Activated CD4-positive, CD25-positive, alpha-beta regulatory T cell treated with anti-CD3 and anti-CD28 coated beads, Interleukin-2, amount 50 U/mL, for 16 hours (primary cell): Measurements from ENCODE around the gene SBK1.
"Not testable (repeated sequence)": the region's sequence is repeated elsewhere in the genome, so short reads cannot be mapped to it uniquely, and the experiment has no call there.

ENCODE experiments used
- DNase-seq: peaks from one replicate; pipeline ENCODE4 v3.0.0-alpha.2; 2020; ENCODE audit warnings: low read depth, low spot score

The SBK1 gene

GRCh38 chr16:28335678-28336077, 43.4 kb downstream of the SBK1 start:
- DNase-seq: not testable (repeated sequence)

GRCh38 chr16:28336940-28337710, 44.8 kb downstream of the SBK1 start:
- DNase-seq: not testable (repeated sequence)

DNA sequence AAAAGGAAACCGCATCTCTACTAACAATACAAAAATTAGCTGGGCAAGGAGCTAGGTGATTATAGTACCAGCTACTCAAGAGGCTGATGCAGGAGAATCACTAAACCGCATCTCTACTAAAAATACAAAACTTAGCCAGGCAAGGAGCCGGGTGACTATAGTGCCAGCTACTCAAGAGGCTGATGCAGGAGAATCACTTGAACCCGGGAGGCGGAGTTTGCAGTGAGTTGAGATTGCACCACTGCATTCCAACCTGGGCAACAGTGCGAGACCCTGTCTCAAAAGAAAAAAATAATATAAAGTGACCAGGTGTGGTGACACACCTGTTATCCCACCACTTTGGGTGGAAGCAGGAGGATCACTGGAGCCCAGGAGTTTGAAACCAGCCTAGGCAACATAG, 45.9 kb downstream of the SBK1 start:
- not testable (repeated sequence) for DNase-seq

DNA sequence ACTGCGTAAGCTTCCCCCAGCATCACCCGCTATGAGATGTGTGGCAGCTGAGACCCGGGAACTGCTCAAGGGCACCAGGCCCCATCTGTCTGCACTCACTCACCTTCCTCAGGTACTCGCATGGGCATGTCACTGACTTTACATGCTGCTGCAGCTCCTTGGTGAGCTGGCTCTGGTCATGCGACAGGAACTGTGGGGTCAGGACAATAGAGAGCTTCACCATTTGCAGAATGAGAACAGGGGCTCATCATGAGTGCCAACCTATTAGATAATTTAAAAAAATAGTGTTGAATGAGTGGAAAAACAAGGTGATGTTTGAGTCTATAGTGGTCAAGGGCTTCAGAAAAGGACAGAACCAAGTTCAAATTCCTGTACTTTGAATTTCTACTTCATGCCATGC, 70.3 kb downstream of the SBK1 start:
- not testable (repeated sequence) for DNase-seq

DNA sequence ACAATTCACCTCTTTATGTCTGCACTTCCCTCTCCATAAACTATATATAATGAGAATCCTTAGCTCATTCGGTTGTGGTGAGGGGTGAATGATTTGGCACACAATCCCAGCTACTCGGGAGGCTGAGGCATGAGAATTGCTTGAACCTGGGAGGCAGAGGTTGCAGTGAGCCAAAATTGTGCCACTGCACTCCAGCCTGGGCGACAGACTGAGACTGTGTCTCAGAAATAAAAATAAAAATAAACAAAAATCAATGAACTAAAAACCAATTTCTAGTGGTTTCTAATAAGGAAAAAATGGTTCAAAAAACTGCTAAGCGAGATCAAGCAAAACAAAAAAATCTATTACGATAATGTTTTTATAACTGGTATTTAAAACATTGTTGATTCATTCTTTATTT, 71.1 kb downstream of the SBK1 start, which contains the start of gene NPIPB6:
TSS of gene NPIPB6 (minus strand) at position 101 of the 400 bp plus-strand sequence. CDS start 686 bp downstream, outside the sequence.
- not testable (repeated sequence) for DNase-seq

DNA sequence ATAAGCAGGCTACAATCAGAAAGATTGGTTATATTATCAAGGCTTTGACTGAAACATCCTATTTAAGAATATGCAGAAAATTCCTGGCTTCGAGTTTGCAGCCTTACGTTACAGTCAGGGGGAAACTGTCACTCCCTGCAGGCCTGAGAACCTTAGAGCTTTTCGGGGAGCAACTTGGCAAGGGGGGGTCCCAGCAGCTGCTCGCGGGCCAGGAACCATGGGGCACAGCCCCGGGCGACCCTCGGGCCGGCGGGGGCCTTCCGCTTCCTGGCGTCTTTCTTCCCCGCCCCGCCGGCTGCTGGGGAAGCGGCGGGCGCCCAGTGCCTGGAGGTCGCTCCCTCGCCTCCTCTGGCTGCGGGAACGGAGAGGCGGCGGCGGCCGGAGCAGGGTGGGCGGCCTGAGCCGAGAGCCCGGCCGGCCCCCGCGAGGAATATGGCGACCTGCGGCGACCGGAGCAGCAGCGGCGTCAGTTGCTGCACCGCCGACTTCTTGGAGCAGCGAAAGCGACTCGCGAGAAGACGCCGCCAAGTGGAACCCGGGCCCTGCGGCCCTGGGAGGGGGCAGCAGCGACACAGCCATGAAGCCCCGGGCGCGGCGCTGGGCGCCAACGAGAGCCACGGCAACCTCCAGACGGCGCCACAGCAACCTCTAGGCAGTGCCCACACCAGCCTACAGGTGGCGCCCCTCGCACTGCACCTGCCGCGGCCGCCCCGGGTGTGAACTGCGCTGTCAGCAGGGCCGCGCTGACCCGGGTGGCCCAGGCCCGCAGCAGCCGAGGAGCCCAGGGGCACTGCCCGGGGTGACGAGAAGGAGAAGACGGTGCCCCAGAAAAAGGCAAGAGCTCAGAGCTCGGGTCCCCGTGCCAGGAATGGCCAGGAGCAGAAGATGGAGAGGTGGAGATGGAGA, 72.2 kb downstream of the SBK1 start:
- not testable (repeated sequence) for DNase-seq

GRCh38 chr16:28367926-28368325, 75.6 kb downstream of the SBK1 start:
- DNase-seq: not testable (repeated sequence)
